ENCODE measurements around the gene SSBP3.

GRCh38 chr1:54371038-54371941 lies 34.9 kb downstream of the SSBP3 start:
- no peak for TF ChIP-seq POLR2A (IDR thresholded peaks at IDR 0.05)
- TF ChIP-seq CTCF (IDR thresholded peaks at IDR 0.05) = no peak
